NCI-H345 treated with DMSO at 0.1 percent for 48 hours (cell line): Measurements from ENCODE around the gene RALGDS.
A peak's percentile ranks its signal among the peaks of the same experiment; 100 is the strongest.

Experiments
- DNase-seq: peaks from one replicate; lab custom pipeline; 2025; ENCODE audit not compliant: unreplicated experiment; lab: John Stamatoyannopoulos, UW

The RALGDS gene

GRCh38 chr9:133151601-133152525 is 30.8 kb upstream of the RALGDS start:
- DNase-seq = no peak

- DNase-seq = no peak
Measured at GRCh38 chr9:133151041-133151440, 30.0 kb upstream of the RALGDS start.

GRCh38 chr9:133149130-133150015 is 28.3 kb upstream of the RALGDS start:
- peak; percentile 70 for DNase-seq

- DNase-seq = peak; percentile 4
Measured at GRCh38 chr9:133148199-133149129, 27.4 kb upstream of the RALGDS start.

- DNase-seq = peak; percentile 66
Measured at GRCh38 chr9:133147412-133148198, 26.6 kb upstream of the RALGDS start.

GRCh38 chr9:133146746-133147411 is 25.8 kb upstream of the RALGDS start:
- no peak for DNase-seq

GRCh38 chr9:133144904-133145851 is 24.1 kb upstream of the RALGDS start:
- no peak for DNase-seq

- peak; percentile 25 for DNase-seq
Measured at GRCh38 chr9:133144142-133144903, 23.3 kb upstream of the RALGDS start.

- DNase-seq = no peak
Measured at GRCh38 chr9:133143639-133144141, 22.6 kb upstream of the RALGDS start.

- no peak for DNase-seq
Measured at GRCh38 chr9:133142684-133143622, 21.9 kb upstream of the RALGDS start.

- DNase-seq = no peak
Measured at GRCh38 chr9:133141833-133142595, 21.0 kb upstream of the RALGDS start.

GRCh38 chr9:133140606-133141005 is 19.6 kb upstream of the RALGDS start:
- DNase-seq = no peak

GRCh38 chr9:133140174-133140505 is 19.1 kb upstream of the RALGDS start:
- no peak for DNase-seq

GRCh38 chr9:133139246-133140173 is 18.5 kb upstream of the RALGDS start:
- DNase-seq = no peak
